Loucy (cell line): ENCODE data around the gene VAMP7.

ENCODE experiments used
- CTCF ChIP-seq: fragments of 200-600 bp; sonication (generic); conservative IDR thresholded peaks from 2 replicates; pipeline ENCODE4 v1.5.1; 2014; ENCODE audit warnings: mild to moderate bottlenecking, antibody characterized with exemption, low read length
- EZH2phosphoT487 ChIP-seq: fragments of 200-600 bp; IDR thresholded peaks from 2 replicates; pipeline ENCODE4 v1.6.1; 2018; ENCODE audit warnings: antibody characterized with exemption, mild to moderate bottlenecking, moderate library complexity, borderline replicate concordance

GRCh38 chrX:155938132-155938531, 57.0 kb downstream of the VAMP7 start:
- TF ChIP-seq CTCF (peak; percentile 21; the same call in 1 of the 2 replicates), EZH2phosphoT487 (no peak)
